ENCODE measurements around the gene TAF8.

DNA sequence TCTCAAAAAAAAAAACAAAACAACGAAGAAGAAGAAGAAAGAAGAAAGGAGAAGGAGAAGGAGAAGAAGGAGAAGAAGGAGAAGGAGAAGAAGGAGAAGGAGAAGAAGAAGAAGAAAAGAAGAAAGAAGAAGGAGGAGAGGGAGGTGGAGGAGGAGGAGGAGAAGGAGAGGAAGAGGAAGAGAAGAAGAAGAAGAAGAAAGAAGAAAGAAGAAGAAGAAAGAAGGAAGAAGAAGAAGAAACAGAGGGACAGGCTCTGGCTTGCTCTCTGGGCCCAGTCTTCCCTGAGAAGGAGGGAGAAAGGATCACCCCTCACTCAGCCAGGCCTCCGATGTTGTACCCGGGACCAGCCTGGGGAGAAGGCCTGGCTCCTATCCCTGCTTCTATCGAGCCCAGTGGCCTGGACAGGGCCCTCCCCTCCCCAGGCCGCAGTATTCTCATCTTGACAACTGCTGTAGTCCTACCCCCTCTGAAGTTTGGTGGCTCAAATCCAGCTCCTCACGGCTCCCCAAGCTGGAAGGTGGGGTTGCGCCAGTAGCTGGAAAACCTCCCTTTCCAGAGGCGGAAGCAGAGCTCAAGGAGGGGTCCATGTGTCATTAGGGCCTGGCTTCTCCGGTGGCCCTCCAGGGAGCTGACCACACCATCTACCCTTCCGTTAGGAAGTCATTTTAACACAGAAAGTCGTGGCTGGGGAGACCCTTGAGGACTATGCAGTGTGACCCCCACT, 73.2 kb downstream of the TAF8 start:
- TF ChIP-seq, protein P1, sequence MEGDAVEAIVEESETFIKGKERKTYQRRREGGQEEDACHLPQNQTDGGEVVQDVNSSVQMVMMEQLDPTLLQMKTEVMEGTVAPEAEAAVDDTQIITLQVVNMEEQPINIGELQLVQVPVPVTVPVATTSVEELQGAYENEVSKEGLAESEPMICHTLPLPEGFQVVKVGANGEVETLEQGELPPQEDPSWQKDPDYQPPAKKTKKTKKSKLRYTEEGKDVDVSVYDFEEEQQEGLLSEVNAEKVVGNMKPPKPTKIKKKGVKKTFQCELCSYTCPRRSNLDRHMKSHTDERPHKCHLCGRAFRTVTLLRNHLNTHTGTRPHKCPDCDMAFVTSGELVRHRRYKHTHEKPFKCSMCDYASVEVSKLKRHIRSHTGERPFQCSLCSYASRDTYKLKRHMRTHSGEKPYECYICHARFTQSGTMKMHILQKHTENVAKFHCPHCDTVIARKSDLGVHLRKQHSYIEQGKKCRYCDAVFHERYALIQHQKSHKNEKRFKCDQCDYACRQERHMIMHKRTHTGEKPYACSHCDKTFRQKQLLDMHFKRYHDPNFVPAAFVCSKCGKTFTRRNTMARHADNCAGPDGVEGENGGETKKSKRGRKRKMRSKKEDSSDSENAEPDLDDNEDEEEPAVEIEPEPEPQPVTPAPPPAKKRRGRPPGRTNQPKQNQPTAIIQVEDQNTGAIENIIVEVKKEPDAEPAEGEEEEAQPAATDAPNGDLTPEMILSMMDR (IDR thresholded peaks at IDR 0.05; ENCODE audit: low read length), result no peak
- TF ChIP-seq EZH2 (optimal IDR thresholded peaks at IDR 0.05; ENCODE audit: low read depth, low read length) (no peak), EZH2phosphoT487 (IDR thresholded peaks at IDR 0.05; ENCODE audit: low read length) (no peak)

Data from MM.1S (cell line).